ENCODE data around the gene DNAJC13. TPM values are rescaled to one million over a fixed set of nuclear protein-coding genes. Genes with fewer than 3 reads are reported as not detected.

Gene DNAJC13
- total RNA-seq, 4 donors from 2014 or later, result 43.1 to 52.4 (median 48.8) TPM

DNA sequence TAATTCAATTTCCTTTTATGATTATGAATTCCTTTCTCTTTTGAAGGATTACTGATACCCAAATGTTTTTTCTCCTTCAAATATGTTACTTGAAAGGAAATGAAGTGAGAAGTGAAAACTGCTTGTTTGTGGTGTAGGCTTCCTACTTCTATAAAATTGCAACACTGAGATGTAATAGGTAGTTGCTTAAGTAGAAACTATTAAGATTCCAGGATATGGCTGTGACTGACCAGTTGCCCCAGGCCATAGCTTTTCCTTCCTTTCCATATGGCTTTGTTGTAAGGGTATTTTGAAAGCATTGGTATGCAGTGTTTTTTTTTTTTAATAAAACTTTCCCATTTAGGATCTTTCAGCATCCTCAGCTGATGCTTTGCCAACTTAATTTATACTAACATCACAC is 28.5 kb downstream of the DNAJC13 start:
- no peaks in the 10 kb centered on the region for H3K9me3 ChIP-seq
- H3K4me3 ChIP-seq, result no peak overlapping the region
- H3K27me3 ChIP-seq, result no peaks in the 10 kb centered on the region
- no peak overlapping the region for H3K27ac ChIP-seq (replicated peaks in 1 of 4)
- DNase-seq (ENCODE audit: extremely low spot score), result no peak
- intact Hi-C loops (cut with DNase I), result no loop called here
- H3K36me3 ChIP-seq, result peaks cover 0 to 3% (median 1%) of the 10 kb centered on the region in 4 donors
- TF ChIP-seq EP300 (IDR thresholded peaks at IDR 0.05), result no peak
- TF ChIP-seq POLR2AphosphoS5 (IDR thresholded peaks at IDR 0.05), result no peak
- TF ChIP-seq POLR2A (IDR thresholded peaks at IDR 0.05; ENCODE audit: low read depth), result no peak
- TF ChIP-seq, protein P1, sequence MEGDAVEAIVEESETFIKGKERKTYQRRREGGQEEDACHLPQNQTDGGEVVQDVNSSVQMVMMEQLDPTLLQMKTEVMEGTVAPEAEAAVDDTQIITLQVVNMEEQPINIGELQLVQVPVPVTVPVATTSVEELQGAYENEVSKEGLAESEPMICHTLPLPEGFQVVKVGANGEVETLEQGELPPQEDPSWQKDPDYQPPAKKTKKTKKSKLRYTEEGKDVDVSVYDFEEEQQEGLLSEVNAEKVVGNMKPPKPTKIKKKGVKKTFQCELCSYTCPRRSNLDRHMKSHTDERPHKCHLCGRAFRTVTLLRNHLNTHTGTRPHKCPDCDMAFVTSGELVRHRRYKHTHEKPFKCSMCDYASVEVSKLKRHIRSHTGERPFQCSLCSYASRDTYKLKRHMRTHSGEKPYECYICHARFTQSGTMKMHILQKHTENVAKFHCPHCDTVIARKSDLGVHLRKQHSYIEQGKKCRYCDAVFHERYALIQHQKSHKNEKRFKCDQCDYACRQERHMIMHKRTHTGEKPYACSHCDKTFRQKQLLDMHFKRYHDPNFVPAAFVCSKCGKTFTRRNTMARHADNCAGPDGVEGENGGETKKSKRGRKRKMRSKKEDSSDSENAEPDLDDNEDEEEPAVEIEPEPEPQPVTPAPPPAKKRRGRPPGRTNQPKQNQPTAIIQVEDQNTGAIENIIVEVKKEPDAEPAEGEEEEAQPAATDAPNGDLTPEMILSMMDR (IDR thresholded peaks at IDR 0.05), result no peak
- H3K4me1 ChIP-seq, result peaks cover 29 to 57% (median 49%) of the 10 kb centered on the region in 4 donors

DNA sequence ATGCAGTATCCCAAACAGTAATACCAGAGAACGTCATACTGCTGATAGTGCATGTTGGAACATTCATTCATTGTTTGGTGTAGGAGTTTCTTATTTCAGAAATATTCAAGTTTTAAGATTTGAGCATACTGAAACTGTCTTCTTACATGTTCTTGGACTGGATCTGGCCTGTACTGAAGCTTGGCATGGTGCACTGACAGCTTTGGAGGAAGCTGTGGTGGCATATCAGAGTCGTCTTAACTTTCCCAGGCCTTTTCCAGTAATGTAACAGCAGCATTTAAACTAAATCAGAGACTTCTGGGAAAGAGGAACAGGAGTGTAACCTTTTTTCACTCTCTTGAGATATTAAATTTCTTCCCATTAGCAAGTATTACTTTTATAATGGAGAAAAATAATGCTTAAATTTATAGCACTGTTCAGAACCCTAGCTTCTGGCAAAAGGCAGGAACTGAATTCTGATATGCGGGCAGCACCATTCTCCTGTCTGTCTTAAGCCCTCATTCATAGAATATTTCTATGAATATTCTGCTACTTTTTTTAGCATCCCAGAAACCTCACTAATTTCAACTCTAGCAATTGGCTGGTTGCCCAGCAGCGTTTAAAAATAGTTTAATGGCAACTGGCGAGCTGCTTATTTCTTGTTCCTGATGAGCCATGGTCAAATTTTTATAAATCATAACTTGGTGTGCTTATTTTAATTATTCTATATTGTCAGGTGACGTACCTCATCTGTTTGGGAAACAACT is 31.1 kb downstream of the DNAJC13 start:
- peaks cover 29 to 57% (median 49%) of the 10 kb centered on the region in 4 donors for H3K4me1 ChIP-seq
- TF ChIP-seq POLR2AphosphoS5 (IDR thresholded peaks at IDR 0.05), result no peak
- TF ChIP-seq POLR2A (IDR thresholded peaks at IDR 0.05; ENCODE audit: low read depth), result no peak
- TF ChIP-seq EP300 (IDR thresholded peaks at IDR 0.05), result no peak
- TF ChIP-seq, protein P1 (IDR thresholded peaks at IDR 0.05), result no peak
- no peaks in the 10 kb centered on the region for H3K27me3 ChIP-seq
- no peaks in the 10 kb centered on the region for H3K9me3 ChIP-seq
- DNase-seq (ENCODE audit: extremely low spot score), result no peak
- H3K36me3 ChIP-seq, result peaks cover 0 to 27% (median 8%) of the 10 kb centered on the region in 4 donors
- intact Hi-C loops (cut with DNase I), result no loop called here
- H3K27ac ChIP-seq (replicated peaks in 1 of 4), result peak overlapping the region; percentile 58 to 65 (median 60)
- 19% methylated on average over 6 of the region's 6 CpGs for WGBS
- no peak overlapping the region for H3K4me3 ChIP-seq

DNA sequence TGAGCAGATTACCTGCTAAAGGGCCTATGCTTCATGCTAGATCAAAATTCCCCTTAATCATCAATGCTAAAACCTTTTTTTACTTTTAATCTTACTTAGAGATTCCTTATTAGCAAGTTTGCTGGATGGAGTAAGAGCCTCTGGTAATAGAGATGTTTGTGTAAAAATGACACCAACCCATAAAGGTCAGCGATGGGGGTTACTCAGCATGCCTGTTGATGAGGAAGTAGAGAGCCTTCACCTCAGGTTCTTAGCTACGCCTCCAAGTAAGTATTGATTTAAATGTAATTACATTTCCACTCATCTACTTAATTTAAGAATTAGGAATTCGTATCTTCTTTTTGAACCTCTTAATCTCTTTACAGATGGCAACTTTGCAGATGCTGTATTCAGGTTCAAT is 38.8 kb downstream of the DNAJC13 start:
- Histone ChIP-seq H3K27me3 (no peaks in the 10 kb centered on the region), H3K9me3 (no peaks in the 10 kb centered on the region), H3K4me1 (no peaks in the 10 kb centered on the region), H3K27ac (replicated peaks in 1 of 4) (no peak overlapping the region), H3K36me3 (peaks cover 24 to 87% (median 48%) of the 10 kb centered on the region in 4 donors), H3K4me3 (no peak overlapping the region)
- TF ChIP-seq, protein P1 (IDR thresholded peaks at IDR 0.05), result no peak
- TF ChIP-seq EP300 (IDR thresholded peaks at IDR 0.05) (no peak), POLR2A (IDR thresholded peaks at IDR 0.05; ENCODE audit: low read depth) (no peak), POLR2AphosphoS5 (IDR thresholded peaks at IDR 0.05) (no peak)
- DNase-seq (ENCODE audit: extremely low spot score), result no peak
- intact Hi-C loops (cut with DNase I), result no loop called here
- WGBS, result 92% methylated on average over 3 of the region's 3 CpGs

DNA sequence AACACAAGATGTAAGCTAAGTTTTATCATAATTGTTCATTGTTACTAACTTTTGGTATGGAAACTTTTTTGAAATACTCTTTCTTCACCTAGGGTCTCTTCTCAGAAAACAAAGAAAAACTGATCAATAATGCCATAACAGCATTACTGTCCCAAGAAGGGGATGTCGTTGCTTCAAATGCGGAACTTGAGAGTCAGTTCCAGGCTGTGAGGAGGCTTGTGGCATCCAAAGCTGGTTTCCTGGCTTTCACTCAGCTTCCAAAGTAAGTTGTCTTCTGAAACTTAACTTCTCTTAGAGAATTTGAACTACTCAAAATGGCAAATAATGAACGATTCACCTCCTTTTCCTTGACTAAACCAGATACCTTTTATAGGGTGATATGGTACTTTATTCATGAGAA is 39.3 kb downstream of the DNAJC13 start:
- WGBS, result 92% methylated on average over 3 of the region's 3 CpGs
- H3K4me3 ChIP-seq, result no peak overlapping the region
- H3K27ac ChIP-seq (replicated peaks in 1 of 4), result no peak overlapping the region
- H3K27me3 ChIP-seq, result no peaks in the 10 kb centered on the region
- H3K9me3 ChIP-seq, result no peaks in the 10 kb centered on the region
- DNase-seq (ENCODE audit: extremely low spot score), result no peak
- peaks cover 28 to 87% (median 51%) of the 10 kb centered on the region in 4 donors for H3K36me3 ChIP-seq
- intact Hi-C loops (cut with DNase I), result no loop called here
- no peak for TF ChIP-seq POLR2A (IDR thresholded peaks at IDR 0.05; ENCODE audit: low read depth)
- no peaks in the 10 kb centered on the region for H3K4me1 ChIP-seq

DNA sequence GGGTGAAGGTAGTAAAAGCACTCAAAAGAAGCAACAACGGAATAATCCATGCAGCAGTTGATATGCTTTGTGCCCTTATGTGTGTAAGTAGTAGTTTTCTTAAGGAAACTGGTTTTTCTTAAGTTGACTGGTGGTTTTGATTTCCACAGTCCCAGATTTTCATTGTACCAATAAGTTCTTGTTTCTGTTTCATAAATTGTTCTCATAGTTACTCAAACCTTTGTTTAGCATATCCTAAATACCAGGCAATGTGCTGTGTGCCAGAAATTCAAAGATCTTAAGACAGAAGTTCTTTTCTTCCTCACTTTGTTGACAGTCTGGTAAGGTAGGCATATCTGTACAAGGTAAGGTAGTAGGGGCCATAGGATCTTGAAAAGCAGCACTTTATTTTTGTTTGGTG is 40.0 kb downstream of the DNAJC13 start:
- Histone ChIP-seq H3K27me3 (no peaks in the 10 kb centered on the region), H3K4me3 (no peak overlapping the region), H3K4me1 (no peaks in the 10 kb centered on the region), H3K36me3 (peaks cover 30 to 85% (median 56%) of the 10 kb centered on the region in 4 donors), H3K9me3 (no peaks in the 10 kb centered on the region), H3K27ac (replicated peaks in 1 of 4) (no peak overlapping the region)
- intact Hi-C loops (cut with DNase I), result no loop called here
- no peak for DNase-seq (ENCODE audit: extremely low spot score)
- TF ChIP-seq POLR2A (IDR thresholded peaks at IDR 0.05; ENCODE audit: low read depth) (no peak), POLR2AphosphoS5 (IDR thresholded peaks at IDR 0.05) (no peak), EP300 (IDR thresholded peaks at IDR 0.05) (no peak)
- TF ChIP-seq, protein P1 (IDR thresholded peaks at IDR 0.05), result no peak
- WGBS, result 77% methylated on average over 1 of the region's 1 CpG

Measured in esophagus muscularis mucosa (tissue), 4 donors.